ENCODE results near the gene TECPR2.

The TECPR2 gene

DNA sequence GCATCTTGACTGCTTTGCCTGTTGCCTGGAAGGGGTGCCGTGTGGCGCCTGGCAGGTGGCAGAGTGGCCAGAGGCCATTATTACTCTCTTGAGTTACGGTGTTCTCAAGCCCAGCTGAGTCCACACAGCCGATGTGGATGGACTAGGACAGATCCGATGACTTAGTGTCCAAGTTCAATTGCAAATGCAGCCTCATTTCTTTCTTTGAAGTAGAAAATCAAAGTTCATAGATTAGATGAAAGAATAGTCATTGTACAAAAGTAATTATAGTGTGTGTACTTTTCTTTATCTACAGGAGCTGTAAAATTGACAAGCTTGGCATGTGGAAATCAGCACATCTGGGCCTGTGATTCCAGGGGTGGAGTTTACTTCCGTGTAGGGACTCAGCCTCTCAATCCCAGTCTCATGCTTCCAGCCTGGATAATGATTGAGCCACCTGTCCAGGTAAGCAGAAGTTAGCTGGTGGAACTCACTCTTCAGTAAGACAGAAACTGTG is 102.2 kb downstream of the TECPR2 start:
- Mint-ChIP-seq H3K4me3 (no peak overlapping the region), H3K27me3 (no peaks in the 10 kb centered on the region), H3K27ac (no peak overlapping the region), H3K4me1 (no peaks in the 10 kb centered on the region), H3K9me3 (no peaks in the 10 kb centered on the region), H3K36me3 (peaks cover 21% of the 10 kb centered on the region)
- DNase-seq (ENCODE audit: low spot score in 2 of 2) (no peak), ATAC-seq (ENCODE audit: low read depth) (no peak)

DNA sequence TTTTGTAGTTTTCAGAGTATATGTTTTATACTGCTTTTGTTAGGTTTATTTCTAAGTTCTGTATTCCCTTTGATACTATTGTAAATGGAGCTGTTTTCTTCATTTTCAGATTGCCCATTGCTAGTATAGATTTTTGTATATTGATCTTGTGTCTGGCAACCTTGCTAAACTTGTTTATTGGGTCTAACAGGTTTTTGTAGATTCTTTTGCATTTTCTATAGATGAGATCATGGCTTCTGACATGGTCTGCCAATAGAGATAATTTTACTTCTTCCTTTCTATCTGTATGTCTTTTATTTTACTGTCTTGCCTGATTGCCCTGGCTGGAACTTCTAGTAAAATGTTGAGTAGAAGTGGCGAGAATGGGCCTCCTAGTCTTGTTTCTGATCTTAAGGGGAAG is 106.5 kb downstream of the TECPR2 start:
- DNase-seq (ENCODE audit: low spot score in 2 of 2) (no peak), ATAC-seq (ENCODE audit: low read depth) (no peak)
- Mint-ChIP-seq H3K9me3 (no peaks in the 10 kb centered on the region), H3K27ac (no peak overlapping the region), H3K4me3 (no peak overlapping the region), H3K27me3 (no peaks in the 10 kb centered on the region), H3K4me1 (no peaks in the 10 kb centered on the region), H3K36me3 (peaks cover 23% of the 10 kb centered on the region)

DNA sequence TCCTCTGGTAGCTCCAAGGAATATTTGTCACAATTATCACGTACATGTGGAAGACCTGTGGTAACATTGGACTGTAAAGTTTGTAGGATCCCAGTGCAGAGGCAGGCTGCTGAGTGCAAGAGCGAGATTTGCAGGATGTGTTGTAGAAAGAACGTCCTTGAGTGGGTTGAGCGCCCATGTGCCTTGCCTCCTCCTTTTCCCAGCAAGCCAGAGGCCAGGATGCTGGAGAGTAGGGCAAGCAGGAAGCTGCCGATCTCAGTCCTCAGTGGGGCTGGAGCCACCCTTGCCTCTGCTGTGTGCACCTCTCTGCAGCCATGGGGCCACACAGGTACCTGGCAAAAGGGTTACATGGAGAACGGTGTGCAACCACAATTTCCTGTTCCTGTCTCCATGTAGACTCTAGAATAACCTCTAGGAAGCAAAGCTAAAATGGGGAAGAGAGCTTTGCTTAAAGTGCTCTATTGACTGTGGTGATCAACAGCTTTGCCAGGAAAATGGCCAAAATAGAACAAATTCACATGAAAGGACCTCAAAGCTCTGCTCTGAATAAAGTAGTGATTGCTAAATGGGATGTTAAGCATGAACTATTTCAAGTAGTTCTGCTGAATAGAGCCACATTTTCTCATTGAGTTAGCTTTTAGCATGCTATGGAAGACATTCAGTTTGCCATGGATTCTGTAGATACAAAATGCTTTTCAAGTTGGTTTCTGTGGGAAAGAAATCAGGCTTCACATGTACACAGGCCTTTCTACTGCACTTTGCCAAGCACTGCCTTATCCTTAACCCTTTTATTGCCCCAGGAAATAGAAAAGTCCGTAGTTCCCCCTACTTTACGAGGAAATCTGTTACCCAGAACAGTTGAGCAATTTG is 109.4 kb downstream of the TECPR2 start:
- Mint-ChIP-seq H3K4me1 (no peaks in the 10 kb centered on the region), H3K4me3 (no peak overlapping the region), H3K36me3 (peaks cover 18% of the 10 kb centered on the region), H3K27me3 (no peaks in the 10 kb centered on the region), H3K27ac (no peak overlapping the region), H3K9me3 (no peaks in the 10 kb centered on the region)
- DNase-seq (ENCODE audit: low spot score in 2 of 2) (no peak), ATAC-seq (ENCODE audit: low read depth) (no peak)

DNA sequence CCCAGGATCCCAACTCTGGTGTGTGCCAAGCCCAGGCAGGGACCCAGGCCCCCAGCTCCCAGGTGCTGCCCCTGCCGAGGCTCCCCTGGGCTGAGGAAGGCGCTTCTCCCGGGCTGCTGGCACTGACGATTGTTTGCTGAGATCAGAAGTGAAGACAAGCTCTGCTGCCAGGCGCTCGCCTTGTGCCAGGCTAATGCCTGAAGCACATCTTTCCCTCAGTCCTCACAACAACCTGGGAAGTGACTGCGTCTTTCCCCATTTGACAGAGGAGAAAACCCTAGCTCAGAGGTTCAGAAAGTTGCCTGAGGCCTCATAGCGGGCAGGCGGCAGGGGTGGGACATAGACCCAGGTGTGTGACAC is 110.0 kb downstream of the TECPR2 start:
- DNase-seq (ENCODE audit: low spot score in 2 of 2) (no peak), ATAC-seq (ENCODE audit: low read depth) (no peak)
- no peak overlapping the region for H3K27ac Mint-ChIP-seq

DNA sequence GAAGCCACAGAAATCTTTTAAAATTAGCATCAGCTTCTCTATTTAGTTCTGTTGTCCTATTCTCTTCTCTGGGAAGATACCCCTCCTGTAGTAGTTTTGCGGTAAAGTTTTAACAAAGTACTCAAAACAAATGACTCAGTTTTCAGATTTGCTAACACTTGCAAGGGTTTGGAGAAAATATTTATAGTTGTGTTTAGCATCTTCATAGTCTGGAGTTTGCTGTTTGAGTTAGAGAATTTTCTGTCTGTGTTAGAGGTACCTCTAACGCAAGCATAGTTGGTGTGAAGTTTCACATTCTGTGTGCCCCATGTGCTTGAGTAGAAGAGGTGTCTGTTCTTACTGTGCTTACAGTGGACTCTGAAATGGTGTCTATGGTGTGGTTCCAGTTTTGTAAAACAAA is 110.8 kb downstream of the TECPR2 start:
- no peak for ATAC-seq (ENCODE audit: low read depth)
- Mint-ChIP-seq H3K36me3 (peaks cover 12% of the 10 kb centered on the region), H3K9me3 (no peaks in the 10 kb centered on the region), H3K27me3 (no peaks in the 10 kb centered on the region), H3K4me1 (no peaks in the 10 kb centered on the region), H3K4me3 (no peak overlapping the region), H3K27ac (no peak overlapping the region)
- no peak for DNase-seq (ENCODE audit: low spot score in 2 of 2)

More for the DNA sequence above, 110.0 kb downstream of the TECPR2 start:
- no peak overlapping the region for H3K4me3 Mint-ChIP-seq
- H3K36me3 Mint-ChIP-seq: peaks cover 14% of the 10 kb centered on the region
- H3K4me1 Mint-ChIP-seq: no peaks in the 10 kb centered on the region
- no peaks in the 10 kb centered on the region for H3K9me3 Mint-ChIP-seq
- no peaks in the 10 kb centered on the region for H3K27me3 Mint-ChIP-seq

DNA sequence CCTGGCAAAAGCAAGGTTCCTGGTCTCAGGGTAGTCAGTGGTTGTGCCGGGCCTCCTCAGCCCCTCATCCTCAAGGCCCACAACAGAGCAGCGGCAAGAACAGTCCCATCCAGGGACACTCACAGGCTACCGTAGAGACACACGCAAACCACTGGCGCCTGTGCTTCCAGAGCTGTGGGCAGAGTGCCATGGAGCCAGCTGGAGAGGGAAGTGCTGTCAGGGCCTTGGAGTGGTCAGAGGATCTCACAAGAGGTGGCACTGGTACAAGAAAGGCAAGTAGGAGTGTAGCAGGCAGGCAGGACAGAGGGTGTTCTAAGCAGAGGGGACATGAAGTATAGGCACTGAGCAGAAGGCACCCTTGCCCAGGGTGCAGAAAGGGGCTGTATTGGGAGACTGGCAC is 112.2 kb downstream of the TECPR2 start:
- Mint-ChIP-seq H3K9me3 (no peaks in the 10 kb centered on the region), H3K36me3 (peaks cover 6% of the 10 kb centered on the region), H3K27me3 (no peaks in the 10 kb centered on the region), H3K27ac (no peak overlapping the region), H3K4me3 (no peak overlapping the region), H3K4me1 (peaks cover 4% of the 10 kb centered on the region)
- ATAC-seq (ENCODE audit: low read depth) (no peak), DNase-seq (ENCODE audit: low spot score in 2 of 2) (no peak)

DNA sequence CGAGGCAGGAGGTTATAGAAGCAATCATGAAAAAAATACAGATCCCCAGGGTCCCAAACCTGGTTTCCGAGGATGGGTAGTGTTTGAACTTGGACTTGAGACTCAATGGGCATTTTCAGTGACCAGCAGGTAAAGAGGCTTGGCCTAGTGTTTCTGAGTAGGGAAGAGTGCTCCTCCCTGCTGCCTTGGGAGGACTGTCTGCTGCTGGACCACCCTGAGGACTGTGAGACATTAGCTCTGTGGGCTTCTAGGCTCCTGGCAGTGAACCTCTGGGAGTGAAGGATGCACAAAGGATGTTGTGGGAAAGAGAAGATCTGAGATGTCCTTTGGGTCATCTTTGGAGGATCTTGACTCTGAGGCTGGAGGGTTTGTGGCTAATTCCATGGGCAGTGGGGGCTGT is 116.4 kb downstream of the TECPR2 start:
- ATAC-seq (ENCODE audit: low read depth) (no peak), DNase-seq (ENCODE audit: low spot score in 2 of 2) (no peak)
- H3K36me3 Mint-ChIP-seq: peaks cover 11% of the 10 kb centered on the region
- H3K27me3 Mint-ChIP-seq: no peaks in the 10 kb centered on the region
- H3K4me3 Mint-ChIP-seq: no peak overlapping the region
- H3K27ac Mint-ChIP-seq: no peak overlapping the region
- peaks cover 4% of the 10 kb centered on the region for H3K4me1 Mint-ChIP-seq
- peaks cover 8% of the 10 kb centered on the region for H3K9me3 Mint-ChIP-seq

DNA sequence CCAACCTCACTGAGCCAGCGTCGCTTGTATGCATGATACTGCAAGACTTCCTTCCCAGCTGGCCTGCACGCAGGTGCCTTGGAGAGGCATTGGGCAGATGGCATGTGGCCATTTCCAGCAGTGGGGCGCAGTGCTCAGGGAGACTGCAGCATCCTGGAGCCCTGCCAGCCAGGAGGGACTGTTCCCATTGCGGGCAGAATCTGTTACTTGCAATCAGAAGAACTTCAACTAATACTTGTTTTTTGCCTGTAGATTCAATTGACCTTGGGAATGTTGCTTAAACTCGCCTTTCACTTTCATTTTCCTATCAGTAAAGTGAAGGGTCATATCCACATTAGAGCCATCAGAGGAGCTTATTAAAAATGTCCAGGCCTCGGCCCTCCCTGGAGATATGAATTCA is 117.0 kb downstream of the TECPR2 start:
- Mint-ChIP-seq H3K27ac (no peak overlapping the region), H3K4me1 (peaks cover 4% of the 10 kb centered on the region), H3K36me3 (peaks cover 12% of the 10 kb centered on the region), H3K9me3 (peaks cover 8% of the 10 kb centered on the region), H3K4me3 (no peak overlapping the region), H3K27me3 (no peaks in the 10 kb centered on the region)
- ATAC-seq (ENCODE audit: low read depth) (no peak), DNase-seq (ENCODE audit: low spot score in 2 of 2) (no peak)

DNA sequence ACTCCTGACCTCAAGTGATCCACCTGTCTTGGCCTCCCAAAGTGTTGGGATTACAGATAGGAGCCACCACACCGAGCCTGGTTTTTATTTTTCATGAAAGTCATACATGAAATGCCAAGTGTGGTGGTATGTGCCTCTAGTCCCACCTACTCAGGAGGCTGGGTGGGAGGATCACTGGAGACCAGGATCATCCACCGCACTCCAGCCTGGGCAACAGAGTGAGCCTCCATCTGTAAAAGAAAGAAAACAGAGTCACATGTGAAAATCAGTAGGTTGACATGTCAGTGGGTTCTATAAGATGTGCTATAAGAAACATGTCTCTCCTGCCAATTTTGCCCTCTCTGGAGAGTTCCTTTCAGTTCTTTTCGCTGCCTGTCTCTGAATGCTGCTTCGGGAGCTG is 118.6 kb downstream of the TECPR2 start:
- ATAC-seq (ENCODE audit: low read depth) (no peak), DNase-seq (ENCODE audit: low spot score in 2 of 2) (no peak)
- H3K9me3 Mint-ChIP-seq: peaks cover 8% of the 10 kb centered on the region
- H3K4me1 Mint-ChIP-seq: peaks cover 4% of the 10 kb centered on the region
- H3K36me3 Mint-ChIP-seq: peaks cover 15% of the 10 kb centered on the region
- no peaks in the 10 kb centered on the region for H3K27me3 Mint-ChIP-seq
- H3K27ac Mint-ChIP-seq: no peak overlapping the region
- H3K4me3 Mint-ChIP-seq: no peak overlapping the region

DNA sequence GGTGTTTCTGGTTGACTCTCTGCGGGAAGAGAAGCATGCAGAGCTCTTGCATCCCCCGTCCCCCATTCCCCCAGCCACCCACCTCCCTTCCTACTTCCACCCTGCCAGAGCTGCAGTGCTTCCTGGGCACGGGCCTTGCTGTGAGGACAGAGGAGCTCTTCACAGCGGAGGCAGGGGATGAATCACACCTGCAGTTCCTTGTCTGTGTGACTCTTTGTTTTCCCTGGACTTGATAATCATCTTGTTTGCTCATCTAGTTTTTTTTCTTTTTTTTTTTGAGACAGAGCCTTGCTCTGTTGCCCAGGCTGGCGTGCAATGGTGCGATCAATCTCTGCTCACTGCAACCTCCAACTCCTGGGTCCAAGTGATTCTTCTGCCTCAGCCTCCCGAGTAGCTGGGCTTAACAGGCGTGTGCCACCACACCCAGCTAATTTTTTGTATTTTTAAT is 119.1 kb downstream of the TECPR2 start:
- no peaks in the 10 kb centered on the region for H3K27me3 Mint-ChIP-seq
- no peak overlapping the region for H3K4me3 Mint-ChIP-seq
- peaks cover 8% of the 10 kb centered on the region for H3K9me3 Mint-ChIP-seq
- no peak for ATAC-seq (ENCODE audit: low read depth)
- no peak for DNase-seq (ENCODE audit: low spot score in 2 of 2)
- peaks cover 14% of the 10 kb centered on the region for H3K36me3 Mint-ChIP-seq
- H3K27ac Mint-ChIP-seq: no peak overlapping the region
- H3K4me1 Mint-ChIP-seq: peaks cover 4% of the 10 kb centered on the region

DNA sequence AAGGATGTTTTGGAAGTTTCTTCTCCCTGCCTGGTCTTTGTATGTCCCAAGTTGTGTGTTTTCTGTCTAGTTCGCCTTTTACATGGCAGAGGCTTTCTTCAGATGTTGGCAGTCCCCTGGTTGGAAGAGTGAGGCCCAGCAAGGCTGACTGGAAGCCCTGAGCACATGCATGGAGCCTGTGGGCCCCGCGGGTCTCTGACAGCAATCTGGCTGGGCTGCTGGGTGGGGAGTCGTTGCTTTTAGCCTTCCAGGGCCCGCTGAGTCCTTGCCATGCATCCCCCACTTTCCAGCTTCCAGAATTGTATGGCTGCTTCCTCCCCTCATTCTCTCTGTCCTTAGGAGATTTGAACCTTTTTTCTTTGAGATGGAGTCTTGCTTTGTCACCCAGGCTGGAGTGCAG is 121.6 kb downstream of the TECPR2 start:
- H3K4me3 Mint-ChIP-seq: no peak overlapping the region
- H3K27ac Mint-ChIP-seq: no peak overlapping the region
- ATAC-seq (ENCODE audit: low read depth) (no peak), DNase-seq (ENCODE audit: low spot score in 2 of 2) (no peak)
- peaks cover 14% of the 10 kb centered on the region for H3K36me3 Mint-ChIP-seq
- peaks cover 8% of the 10 kb centered on the region for H3K9me3 Mint-ChIP-seq
- H3K27me3 Mint-ChIP-seq: no peaks in the 10 kb centered on the region
- H3K4me1 Mint-ChIP-seq: peaks cover 4% of the 10 kb centered on the region

DNA sequence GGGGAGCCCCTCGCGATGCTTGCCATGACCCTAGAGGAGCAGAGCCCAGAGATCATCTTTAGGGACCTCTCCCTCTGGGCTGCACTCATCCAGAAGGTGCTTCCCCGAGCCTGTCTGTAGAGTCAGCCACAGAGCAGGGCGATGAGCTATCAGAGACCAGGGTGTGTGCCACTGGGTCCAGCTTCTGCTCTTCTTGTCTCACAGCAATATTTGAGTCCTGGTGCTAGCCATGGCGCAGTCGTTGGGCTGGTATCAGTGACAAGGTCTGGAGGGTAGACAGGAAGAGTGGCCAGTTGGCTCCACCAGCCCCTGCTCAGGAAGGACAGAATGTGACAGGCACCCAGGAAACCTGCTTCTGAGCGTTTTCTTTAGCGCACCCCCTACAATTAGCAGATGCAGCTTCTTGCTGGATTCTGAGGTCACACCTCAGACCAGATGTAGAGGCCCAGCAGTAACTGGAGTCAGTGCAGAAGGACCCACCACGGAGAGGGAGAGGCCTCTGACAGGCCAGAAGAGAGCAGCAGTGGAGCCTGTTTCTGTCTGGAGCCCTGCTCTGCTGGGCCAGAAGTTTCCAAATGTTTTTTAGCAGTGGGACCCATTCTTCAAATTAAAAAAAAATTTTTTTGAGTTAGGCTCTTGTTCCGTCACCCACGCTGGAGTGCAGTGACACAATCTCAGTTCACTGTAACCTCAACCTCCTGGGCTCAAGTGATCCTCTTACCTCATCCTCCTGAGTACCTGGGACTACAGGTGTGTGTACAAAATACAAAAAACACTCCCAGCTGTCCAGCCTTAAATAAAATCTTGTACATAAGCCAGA is 123.2 kb downstream of the TECPR2 start:
- peaks cover 8% of the 10 kb centered on the region for H3K9me3 Mint-ChIP-seq
- no peaks in the 10 kb centered on the region for H3K4me1 Mint-ChIP-seq
- peaks cover 14% of the 10 kb centered on the region for H3K36me3 Mint-ChIP-seq
- DNase-seq (ENCODE audit: low spot score in 2 of 2) (no peak), ATAC-seq (ENCODE audit: low read depth) (no peak)
- H3K4me3 Mint-ChIP-seq: no peak overlapping the region
- H3K27me3 Mint-ChIP-seq: no peaks in the 10 kb centered on the region
- H3K27ac Mint-ChIP-seq: no peak overlapping the region

DNA sequence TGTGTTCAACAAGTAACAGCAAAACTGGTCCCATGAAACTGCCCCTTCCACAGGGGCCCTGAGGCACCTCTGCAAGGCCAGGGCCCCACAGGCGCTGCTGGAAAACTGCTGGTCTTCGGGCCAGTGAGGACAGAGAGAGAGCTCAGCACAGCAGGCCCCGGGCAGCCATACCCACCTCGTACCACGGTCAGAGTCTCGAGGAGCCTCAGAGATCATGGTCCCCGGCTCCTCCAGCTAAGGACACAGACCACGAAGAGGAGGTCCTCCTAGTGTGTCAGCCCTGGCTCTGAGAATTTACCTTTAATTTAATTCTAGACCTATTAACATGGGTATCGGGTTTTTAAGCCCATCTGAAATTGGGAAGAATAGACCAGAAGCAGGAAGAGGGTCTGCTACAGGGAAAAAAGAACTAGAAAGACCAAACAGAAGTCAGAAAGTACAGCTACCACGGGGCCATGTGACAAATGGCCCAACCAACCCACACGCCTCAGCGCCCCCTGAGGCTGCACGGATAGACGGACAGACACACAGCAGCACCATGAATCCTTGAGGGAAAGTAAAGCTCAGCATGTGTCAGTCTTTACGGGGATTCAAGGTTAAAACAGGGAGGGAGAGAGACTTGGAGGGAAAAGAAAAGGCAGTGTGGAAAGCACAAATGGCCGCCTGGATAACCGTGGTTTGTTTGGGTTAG is 123.9 kb downstream of the TECPR2 start:
- Mint-ChIP-seq H3K27ac (no peak overlapping the region), H3K27me3 (no peaks in the 10 kb centered on the region), H3K4me3 (no peak overlapping the region), H3K9me3 (peaks cover 8% of the 10 kb centered on the region), H3K4me1 (no peaks in the 10 kb centered on the region), H3K36me3 (peaks cover 14% of the 10 kb centered on the region)
- DNase-seq (ENCODE audit: low spot score in 2 of 2) (no peak), ATAC-seq (ENCODE audit: low read depth) (no peak)

DNA sequence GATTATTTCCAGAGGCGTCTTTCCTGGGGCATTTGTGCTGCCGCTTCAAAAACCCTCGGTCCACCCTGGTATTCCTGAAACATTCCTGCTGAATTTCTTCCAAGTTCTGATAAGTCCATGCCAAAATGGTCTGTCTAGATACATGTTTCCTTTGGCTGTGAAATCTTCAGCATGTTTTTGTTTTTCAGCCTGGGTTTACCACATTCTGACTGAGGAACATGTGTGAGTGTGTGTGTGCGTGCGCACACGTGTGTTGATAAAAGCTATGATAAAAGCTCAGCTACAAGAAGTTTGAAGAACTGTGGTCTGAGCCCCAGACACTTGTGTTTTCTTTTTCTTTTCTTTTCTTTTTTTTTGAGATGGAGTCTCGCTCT is 124.5 kb downstream of the TECPR2 start:
- DNase-seq (ENCODE audit: low spot score in 2 of 2) (no peak), ATAC-seq (ENCODE audit: low read depth) (no peak)
- no peak overlapping the region for H3K4me3 Mint-ChIP-seq
- peaks cover 8% of the 10 kb centered on the region for H3K9me3 Mint-ChIP-seq
- no peaks in the 10 kb centered on the region for H3K4me1 Mint-ChIP-seq
- no peak overlapping the region for H3K27ac Mint-ChIP-seq
- no peaks in the 10 kb centered on the region for H3K27me3 Mint-ChIP-seq
- peaks cover 14% of the 10 kb centered on the region for H3K36me3 Mint-ChIP-seq
